Measurements from ENCODE around the gene PEDS1.

DNA sequence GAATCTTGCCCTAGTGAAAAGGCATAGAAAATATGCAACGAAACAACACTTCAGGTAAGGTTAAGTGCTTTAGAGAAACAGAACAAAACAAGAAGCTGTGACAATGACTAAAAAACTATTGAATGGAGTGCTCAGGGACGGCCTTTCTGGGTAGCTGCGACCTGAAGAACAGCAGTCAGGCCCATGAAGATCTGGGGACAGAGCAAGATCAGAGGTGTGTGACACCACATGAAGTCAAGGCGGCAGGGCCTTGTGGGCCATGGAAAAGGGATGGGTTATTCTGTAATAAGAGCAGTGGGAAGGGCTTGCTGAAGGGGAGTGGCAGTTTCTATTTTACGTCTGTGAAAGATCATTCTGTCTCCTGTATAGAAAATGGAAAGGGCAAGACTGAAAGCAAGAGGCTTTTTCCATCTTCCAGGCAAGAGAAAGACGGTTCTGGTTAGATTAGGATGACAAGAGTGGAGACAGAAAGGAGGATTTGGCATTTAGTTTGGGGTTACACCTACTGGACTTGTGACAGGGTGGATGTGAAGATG is 45.7 kb downstream of the PEDS1 start:
- TF ChIP-seq CTCF (IDR thresholded peaks at IDR 0.05 in 2 of 3, conservative IDR thresholded peaks at IDR 0.05 in 1 of 3; ENCODE audit: control insufficient read depth in 2 of 3, extremely low read depth in 1 of 3, insufficient read depth in 1 of 3, low read depth in 3 of 3, low read length in 3 of 3), result no peak
- TF ChIP-seq POLR2A (IDR thresholded peaks at IDR 0.05; ENCODE audit: low read depth, low read length), result no peak
- no peak for TF ChIP-seq TCF12 (IDR thresholded peaks at IDR 0.05; ENCODE audit: low read depth, low read length)
- TF ChIP-seq SPI1 (IDR thresholded peaks at IDR 0.05; ENCODE audit: borderline replicate concordance, insufficient read depth, low read depth, low read length), result no peak
- no peak for TF ChIP-seq SREBF2 (IDR thresholded peaks at IDR 0.05; ENCODE audit: low read length)

Measured in GM12878 (cell line).